Dermis blood vessel endothelial cell (primary cell): Measurements from ENCODE around the gene TRRAP. TPM values are rescaled to one million over a fixed set of nuclear protein-coding genes. Genes with fewer than 3 reads are reported as not detected.

Source experiments
- DNase-seq: peaks from one replicate; pipeline ENCODE4 v3.0.0; 2010
- total RNA-seq: library from RNA; depleted of rRNA; stranded (reverse); fragments of >200 nt; gene quantifications from 2 replicates; pipeline ENCODE4 v1.2.3, GENCODE V29; 2014

TRRAP gene
- total RNA-seq, 1 donor from 2014 or later, result 24.2 TPM

DNA sequence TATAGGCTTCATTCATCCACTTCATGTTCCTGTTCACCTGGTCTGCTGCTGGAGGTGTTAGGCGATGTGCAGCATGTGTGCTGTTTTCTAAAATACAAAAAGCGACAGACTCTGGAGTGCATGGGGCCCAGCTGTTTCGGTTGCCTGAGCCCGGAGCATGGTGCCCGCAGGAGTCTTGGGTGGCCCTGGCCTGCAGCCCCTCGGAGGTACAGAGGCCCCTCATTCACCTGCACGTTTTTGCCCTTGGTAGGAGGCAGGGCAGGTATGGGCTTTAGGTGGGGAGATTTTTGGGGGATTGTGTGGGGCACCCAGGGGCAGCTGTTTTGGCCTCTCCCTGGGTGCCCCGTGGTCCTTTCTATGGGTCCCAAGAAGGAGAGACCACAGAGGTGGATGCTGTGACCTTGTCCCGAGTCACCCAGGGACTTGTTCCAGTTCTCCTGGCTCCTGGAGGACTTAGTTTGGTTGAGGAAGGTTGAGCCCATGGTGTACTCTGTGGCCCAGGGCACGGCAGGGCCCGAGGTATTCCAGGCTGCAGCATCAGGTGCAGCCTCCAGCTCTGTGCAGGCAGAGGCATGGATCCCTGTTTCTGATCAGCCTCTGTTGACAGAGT is 130.7 kb downstream of the TRRAP start:
- no peak for DNase-seq

DNA sequence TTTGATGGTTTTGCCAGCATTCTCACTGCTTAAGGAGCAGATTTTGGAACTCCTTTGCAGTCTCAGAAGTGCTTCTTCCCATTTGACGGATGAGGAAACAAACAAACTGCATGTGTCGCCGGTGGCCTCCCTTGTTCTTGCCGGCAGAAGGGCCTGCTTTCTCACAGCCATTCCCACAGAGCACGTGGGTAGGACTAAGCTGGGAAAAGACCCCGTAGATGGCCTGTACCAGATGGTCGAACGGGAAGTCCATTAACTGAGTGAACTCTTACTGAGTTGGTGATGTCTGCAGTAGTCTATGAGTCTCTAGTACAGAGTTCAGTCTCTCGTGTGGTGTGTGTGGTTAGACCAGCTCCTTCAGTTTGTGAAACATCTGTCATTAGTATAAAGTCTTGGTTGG is 131.9 kb downstream of the TRRAP start:
- no peak for DNase-seq

DNA sequence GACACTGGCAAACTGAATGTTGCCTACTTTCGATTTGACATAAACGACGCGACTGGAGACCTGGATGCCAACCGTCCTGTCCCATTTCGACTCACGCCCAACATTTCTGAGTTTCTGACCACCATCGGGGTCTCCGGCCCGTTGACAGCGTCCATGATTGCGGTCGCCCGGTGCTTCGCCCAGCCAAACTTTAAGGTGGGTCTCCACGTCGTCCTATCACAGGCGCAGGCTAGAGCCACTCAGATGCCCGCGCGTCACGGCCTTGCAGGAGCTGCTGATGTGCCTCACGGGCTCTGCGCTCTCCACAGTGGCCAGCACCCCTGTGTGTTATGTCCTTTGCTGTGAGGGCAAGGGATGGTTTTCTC is 133.0 kb downstream of the TRRAP start:
- no peak for DNase-seq

DNA sequence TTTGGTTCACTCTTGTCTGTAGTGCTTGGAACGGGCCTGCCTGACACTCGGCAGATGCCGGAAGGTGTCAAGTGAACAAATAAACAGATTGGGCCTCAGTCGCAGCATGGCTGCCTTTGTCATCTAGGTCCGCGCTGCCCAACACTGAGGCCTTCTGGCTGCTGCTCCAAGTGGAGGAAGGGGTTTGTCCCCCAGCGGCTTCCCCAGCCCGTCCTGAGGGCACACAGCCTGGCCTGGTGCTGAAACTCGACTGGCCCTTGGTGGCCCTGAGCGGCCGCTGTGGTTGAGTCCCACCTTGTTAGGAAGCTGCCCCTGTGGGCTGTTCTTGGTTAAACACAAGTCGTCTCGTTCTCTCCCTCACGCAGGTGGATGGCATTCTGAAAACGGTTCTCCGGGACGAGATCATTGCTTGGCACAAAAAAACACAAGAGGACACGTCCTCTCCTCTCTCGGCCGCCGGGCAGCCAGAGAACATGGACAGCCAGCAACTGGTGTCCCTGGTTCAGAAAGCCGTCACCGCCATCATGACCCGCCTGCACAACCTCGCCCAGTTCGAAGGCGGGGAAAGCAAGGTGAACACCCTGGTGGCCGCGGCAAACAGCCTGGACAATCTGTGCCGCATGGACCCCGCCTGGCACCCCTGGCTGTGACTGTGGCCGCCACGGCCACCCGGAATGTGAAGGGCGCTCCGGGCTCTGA is 133.5 kb downstream of the TRRAP start:
- no peak for DNase-seq

DNA sequence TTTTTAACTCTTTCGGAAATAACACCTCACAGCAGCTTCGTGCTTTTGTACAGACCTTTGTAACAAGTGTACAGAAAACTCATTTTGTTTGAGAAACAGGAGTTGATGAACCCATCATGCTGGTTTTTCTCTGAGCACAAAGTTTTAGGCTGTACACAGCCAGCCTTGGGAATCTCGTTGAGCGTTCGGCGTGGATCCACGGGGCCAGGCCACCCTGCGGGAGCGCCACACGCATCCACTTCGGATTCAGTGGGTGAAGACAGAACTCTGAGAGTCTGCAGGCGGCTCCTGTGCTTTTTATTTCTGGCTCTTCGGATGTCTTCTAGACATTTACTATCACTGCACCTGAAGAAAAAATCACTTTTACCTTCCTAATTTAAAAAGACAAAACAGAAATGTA is 134.4 kb downstream of the TRRAP start:
- no peak for DNase-seq

DNA sequence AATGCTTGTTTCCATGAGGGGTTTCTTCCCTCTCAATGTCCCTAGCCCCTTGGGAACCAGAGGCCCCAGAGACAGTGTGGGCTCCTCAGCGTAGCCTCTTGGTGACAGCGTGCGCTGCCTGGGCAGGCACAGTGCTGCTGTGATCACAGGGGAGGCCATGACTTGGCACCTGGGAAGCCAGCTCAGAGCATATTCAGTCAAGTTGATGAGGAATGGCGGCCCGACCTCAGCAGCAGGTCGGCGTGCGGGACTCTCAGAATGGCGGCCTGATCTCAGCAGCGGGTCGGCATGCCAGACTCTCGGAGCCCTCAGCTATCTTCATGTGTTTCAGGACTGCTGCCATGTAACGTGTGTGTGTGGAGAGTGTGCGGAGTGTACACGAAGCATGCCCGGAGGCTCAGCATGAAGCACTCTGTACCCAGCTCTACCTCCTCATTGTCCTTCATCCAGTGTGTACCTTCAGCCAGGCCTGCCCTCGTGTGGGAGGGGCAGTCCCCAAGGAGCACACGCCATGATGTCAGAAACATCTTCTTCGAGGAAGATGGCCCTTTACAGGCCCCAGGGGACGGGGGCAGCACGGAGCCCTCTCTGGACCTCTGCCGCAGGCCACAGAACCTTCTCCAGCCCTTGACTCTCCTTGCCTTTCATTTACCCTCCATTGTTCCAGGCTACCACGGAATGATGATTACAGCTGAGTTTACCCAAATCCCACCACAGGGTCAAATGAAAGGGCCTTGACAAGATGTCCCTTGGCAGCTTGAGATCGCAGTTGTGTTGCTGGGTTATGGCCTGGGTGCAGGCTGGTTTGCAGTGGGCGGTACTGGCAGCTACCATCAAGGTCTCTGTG is 135.2 kb downstream of the TRRAP start:
- no peak for DNase-seq

DNA sequence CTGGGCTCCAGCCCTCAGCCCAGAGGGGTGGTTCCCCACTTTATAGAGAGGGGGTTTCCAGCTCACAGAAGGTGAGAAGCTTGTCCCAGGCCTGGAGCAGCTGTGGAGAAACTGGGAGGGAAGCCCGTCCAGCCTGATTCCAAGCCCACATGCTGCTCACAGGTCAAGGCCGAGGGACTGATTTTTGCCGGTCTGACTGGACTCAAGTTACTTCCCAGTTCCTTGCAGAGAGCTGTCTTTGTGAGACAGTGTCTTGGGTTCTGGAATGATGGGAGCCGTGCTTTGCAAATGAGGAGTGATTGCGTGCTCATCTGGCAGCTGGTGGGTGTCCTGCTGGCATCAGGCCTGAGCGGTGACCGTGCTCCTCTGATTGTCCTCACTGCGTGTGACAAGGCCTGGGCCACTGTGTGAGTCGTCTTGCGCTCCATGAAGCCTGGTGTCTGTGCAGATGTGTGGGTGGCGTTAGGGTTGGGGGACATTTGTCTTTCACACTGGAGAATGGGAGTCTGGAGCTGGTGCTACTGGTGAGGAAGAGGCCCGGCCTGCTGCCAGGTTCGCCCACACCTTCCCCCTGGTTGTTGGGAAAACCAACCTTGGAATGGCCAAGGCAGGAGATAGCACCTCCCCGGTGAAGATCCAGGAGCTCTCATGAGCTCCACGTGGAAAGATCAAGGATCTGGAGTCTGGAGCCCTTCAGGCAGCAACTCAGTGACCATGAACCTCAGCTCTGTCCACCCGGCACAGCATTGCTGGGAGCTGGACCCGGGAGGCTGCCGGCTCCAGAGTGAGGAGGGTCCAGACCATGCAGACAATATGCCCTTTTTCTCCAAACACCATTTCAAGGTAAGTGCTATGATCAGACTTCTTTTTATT is 136.0 kb downstream of the TRRAP start:
- no peak for DNase-seq

DNA sequence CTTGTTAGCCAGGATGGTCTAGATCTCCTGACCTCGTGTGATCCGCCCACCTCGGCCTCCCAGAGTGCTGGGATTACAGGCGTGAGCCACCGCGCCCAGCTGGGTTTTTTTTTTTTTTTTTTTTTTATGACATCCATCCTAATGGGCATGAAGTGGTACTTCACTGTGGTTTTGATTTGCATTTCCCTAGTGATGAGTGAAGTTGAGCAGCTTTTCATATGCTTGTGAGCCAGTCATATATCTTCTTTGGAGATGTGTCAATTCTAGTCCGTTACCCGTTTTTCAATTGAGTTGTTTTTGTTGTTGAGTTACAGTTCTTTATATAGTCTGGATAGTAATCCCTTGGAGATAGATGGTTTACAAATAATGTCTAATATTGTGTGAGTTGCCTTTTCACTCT is 137.9 kb downstream of the TRRAP start:
- no peak for DNase-seq

DNA sequence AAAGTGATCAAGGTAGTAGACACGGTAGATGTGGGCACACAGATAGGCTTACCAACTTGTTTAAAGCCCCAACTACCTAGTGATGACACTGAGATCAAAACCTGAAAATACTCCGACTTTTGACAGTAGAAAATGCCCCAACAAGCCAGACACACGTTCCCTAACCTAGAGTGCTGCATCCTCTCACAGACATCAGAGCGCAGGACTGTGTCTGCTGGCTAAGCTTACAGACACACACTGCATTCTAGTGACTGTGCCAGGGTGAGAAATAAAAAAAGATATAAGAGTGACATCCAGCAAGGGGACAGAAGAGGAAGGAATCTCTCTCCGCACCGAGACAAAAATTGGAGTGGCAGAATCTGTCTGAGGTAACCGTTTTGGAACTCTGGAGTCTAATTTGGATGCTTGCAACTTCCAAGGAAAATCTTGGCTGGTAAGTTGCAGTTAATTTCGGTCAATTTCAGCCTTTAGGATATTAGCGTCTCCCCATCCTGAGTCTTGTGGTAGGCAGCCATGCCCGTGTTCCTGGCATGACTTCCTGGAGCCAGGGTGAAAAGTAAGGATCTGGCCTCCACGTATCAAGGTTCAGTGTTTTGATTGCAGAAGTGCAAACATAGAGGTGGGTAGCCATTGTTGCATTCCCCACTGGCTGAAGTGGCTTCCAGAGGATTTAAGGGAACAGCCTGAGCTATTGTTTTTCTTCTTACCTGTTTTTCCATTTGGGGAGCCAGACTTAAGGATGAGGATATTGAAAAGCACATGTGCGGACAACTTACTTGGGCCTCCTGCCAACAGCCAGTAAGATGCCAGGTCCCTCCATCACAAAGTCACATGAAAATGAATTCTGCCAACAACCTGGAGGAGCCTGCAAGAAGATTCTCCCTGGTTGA is 141.4 kb downstream of the TRRAP start:
- DNase-seq, result no peak

DNA sequence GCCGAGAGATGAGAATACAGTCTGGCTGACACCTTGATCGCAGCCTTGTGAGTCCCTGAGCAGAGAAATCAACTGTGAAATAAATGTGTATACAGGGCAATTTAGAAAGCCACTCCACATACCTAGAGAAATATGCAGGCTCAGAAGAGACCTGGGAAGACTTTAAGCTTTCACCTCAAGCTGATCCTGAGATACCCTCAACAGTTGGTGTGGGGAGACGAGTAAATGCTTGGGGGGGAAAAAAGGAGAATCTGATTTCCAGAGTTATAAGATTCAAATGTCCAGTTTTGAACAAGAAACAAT is 142.0 kb downstream of the TRRAP start:
- no peak for DNase-seq

DNA sequence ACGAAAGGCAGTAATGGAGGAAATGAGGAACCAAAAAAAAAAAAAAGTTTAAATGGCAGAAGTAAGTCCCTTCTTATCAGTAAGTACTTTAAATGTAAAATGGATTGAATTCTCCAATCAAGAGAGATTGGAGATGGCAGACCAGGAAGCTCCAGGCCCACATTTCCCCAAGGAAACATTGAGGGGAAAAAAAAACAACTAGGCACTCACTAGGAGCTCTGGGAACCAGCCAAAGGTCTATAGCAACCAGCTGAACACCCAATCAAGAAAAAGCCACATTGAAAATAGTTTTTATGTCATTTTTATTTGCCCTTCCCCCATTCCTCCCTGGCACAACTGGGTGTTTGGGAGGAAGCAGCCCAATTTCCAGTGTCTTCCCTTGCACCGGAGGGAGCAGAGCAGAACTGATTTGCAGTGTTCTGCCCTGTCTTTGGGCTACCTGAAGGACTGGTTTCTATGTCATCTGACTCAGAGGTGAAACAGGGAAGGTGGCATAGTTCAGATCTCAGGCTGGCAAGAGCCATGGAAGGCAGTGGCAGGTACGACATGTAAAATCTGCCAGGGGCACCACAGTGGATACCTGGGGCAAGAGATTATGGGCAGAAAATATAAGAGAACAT is 143.7 kb downstream of the TRRAP start:
- peak; percentile 26 for DNase-seq

DNA sequence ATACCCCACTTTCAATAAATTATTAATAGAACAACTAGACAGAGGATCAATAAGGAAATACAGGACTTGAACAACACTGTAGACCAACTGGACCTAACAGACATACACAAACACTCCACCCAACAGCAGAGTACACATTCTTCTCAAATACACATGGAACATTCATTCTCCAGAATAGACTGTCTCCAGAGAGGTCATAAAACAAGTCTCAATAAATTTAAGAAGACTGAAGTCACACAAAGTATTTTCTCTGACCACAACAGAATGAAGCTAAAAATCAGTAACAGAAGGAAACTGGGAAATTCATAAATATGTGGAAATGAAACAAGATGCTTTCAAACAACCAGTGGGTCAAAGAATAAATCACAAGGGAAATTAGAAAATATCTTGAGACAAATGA is 145.7 kb downstream of the TRRAP start:
- no peak for DNase-seq

DNA sequence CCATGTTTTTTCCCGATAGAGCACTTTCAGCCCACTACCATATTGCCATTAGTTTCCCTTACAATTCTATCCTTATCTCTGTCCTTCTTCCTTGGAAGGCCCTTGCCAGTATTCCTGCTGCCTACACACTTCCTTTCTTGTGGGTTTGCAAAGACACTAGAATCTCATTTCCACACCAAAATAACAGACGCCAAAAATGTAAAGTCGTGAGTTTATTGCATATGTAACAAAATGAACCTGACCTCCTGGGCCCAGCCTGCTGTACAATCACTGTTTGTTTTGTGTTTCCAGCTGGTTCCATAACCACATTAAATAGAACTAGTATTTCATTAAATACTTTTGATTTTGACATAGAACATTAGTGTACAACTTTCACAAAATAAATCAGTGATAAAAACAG is 148.9 kb downstream of the TRRAP start:
- DNase-seq, result no peak

DNA sequence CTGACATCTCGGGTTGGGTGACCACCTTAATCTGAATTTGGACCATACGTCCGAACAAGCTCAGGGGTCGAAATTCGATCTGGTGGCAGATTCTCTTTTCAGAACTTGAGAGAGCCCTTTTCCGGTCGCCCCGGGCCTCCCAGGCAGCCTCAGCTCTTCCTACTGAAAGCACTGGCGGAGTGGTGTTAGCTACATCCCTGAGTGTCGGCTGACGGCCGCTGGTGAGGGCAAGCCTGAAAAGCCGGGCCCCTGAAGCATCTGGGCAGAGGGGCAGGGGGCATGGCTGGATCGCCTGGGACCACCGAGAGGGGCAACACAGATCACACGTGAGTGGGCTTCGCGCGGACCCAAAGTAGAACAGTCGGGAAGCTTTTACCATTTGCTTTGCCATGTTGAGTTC is 149.5 kb downstream of the TRRAP start:
- DNase-seq, result no peak

DNA sequence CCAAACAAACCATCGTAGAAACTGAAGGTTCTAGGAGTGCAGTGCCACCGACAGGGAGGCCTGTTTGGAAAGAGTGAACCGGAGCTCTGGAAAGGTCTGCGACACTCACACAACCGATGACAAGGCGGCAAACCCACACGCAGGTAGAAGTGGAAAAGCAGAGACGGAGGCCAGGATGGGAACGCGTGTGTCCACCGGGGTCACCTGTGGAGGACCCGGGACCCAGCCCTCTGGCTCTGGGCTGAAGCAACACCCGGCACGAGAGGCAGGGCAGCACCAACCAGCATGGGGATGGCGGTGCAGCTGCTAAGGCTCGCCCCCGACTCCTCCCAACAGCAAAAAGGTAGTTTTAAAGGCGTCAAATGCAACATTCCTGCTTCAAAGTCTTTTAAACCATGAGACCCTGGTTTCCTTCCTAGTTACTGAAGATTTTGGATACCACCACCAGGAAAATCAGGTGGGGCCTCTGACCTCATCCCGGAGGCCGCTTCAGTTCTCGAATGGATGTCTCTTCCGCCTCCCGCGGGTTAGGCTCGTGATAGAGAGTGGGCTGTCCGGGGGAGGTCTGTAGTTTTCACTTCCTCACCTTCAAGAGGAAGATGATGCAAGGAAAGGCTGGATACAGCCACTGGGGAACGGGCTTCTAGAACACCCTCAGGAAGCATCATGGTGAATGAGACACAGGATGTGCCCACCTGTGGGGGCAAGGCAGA is 150.1 kb downstream of the TRRAP start:
- no peak for DNase-seq

DNA sequence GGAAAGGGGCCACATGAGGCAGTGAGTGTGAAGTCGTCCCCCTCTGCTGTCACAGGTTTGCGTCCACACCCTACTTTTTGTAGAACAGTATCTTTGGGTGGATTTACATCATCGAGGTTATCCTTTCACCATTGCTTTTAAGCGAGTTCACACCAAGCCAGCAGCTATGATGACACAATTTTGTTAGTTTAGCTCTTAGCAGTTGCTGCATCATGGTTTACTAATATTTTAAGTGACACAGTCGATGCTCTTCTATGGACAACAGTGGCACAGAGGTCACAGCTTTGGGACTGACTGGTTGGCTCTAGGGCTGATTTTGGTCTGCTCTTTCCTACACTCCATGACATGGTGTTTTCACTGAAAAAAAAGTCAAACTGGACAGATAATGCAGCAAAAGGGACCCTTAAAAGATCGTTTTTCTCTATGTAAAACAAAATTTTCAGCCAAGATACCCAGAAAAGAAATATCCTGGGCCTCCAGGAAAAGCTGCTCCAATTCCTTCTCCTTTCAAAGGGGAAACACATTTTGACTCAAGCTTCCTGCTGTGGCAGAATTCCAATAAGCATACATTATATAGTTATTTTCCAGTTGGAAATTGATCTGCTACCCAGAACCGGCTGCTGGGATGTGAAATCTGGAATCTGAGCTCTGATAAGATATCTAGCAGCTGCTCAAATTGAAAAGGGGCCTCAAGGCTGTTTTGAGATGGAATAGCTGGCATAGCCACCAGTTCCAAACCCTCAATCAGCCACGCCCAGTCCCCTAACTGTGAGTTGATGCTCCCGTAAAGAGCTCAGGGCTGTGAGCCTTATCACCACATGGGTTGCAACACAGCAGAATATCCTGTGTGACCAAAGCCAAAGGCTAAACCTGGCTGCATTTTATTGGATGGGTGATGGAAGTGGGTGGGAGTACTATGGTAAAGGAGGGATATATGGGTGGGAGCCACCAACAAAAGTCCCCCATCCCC is 151.4 kb downstream of the TRRAP start:
- DNase-seq, result peak; percentile 83

DNA sequence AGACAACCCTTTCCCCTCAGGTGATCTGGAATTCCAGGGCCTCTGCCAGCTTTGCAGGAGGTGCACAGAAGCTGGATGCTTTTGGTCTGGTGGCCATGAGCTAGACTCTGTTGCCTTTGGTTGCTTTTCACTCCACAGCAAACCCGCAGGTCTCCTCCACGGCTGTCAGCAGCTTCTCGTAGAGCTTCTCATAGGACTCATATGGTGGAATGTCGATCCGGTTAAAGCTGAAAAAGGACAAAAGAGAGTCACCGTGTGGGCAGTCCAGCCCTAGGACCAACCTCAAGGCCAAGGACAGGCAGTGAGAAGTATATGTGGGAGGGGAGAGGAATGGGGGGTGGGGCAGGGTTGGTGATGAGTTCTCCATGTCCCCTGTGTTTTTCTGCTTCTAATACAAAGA is 152.1 kb downstream of the TRRAP start:
- no peak for DNase-seq

DNA sequence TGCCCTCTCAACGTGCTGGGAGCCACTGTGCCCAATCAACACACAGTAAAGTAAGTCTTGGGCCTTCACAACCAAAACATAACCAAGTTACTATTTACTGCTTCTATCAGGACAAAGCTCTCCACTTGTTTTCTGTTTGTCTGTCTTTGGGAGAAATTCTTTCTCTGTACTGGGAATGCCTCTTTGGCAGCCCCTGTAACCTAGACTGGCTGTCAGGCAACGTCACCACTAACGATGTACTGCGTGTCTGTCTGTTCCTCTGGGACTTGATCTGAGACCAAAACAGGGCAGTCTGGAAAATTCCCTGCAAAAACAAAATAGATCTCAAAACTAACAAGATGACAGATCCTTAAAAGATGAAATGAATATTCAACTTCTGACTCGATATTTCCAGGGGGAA is 152.6 kb downstream of the TRRAP start:
- DNase-seq, result no peak

DNA sequence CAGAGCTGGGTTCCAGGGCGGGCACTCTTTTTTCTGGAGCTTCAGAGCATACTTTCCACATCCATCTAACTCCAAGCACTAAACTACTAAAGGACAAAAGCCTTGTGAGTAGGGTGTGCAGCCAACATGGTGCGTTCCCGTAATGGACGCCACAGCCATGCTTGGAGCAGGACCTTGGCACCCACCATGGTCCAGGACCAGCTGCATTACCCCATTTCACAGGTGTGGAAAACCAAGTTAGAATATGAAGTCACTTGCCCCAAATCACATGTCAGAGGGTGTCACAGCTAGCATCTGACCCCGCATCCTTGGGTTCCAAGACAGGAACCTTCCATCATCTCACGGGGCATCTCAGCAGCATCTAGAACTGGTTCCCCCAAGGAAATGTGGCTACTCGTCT is 153.2 kb downstream of the TRRAP start:
- no peak for DNase-seq

DNA sequence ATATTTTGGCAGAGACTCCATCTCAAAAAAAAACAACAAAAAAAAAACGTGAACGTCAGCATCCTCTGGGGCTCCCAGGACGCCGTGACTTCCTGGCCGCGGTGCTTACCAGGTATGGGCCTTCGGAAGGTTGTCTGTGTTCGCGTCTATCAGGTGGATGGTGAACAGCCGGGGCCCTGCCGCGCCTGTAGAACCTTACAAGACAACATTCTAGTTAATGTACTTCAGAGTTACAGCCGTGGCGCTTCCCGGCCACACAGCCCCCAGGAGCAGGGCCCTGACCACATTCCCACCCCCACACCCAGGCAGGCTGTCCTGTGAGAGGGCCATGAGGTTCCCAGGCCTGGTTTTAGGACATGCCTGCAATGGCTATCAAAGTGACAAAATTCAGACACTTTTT is 154.6 kb downstream of the TRRAP start:
- DNase-seq, result no peak
